ENCODE data around the gene SLC2A13.

DNA sequence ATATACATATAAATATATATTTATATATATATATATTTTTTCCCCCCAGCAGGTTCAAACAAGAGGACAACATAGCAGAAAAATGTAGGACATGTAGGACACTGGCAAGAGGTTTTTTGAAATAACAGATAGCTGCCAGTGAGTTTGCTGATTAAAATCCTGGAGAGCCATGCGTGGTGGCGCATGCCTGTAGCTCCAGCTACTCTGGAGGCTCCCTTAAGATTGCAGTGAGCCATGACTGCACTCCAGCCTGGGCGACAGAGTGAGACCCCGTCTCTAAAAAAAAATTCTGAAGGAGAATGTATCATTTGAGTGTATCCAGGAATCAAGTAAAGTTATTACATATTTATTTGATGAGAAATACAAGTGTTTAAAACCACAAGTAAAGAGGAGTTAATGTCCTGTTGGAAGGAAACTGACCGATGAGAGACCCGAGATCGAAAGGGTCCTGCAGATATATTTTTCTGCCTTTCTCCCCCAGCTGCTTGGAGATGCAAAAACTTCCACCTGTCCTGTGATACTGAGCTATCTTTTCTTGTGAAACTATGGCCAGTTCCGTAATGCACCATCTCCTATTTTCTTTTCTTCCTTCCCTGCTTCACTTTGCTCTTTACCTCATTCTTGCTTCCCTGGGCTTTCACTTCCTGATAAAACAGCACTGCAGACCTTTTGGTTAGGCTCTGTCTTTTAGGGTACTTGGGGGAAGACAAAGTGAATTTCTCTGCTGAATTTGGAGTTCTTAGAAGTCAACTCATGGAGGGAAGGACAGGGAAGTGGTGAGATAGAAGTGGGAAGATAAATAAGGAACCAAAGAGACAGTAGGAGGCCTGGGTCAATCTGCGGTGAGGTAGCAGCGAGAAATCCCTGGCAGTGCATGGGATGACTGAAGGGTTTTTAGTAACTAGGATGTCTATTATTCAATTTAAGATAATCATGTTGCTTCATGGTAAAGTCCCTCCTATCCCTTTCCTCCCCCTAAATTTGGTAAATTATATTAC lies 41.2 kb upstream of the SLC2A13 start:
- TF ChIP-seq, protein P1, sequence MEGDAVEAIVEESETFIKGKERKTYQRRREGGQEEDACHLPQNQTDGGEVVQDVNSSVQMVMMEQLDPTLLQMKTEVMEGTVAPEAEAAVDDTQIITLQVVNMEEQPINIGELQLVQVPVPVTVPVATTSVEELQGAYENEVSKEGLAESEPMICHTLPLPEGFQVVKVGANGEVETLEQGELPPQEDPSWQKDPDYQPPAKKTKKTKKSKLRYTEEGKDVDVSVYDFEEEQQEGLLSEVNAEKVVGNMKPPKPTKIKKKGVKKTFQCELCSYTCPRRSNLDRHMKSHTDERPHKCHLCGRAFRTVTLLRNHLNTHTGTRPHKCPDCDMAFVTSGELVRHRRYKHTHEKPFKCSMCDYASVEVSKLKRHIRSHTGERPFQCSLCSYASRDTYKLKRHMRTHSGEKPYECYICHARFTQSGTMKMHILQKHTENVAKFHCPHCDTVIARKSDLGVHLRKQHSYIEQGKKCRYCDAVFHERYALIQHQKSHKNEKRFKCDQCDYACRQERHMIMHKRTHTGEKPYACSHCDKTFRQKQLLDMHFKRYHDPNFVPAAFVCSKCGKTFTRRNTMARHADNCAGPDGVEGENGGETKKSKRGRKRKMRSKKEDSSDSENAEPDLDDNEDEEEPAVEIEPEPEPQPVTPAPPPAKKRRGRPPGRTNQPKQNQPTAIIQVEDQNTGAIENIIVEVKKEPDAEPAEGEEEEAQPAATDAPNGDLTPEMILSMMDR (IDR thresholded peaks at IDR 0.05; ENCODE audit: insufficient read depth, low read length, poor library complexity, severe bottlenecking), result no peak
- no peak for TF ChIP-seq EZH2phosphoT487 (conservative IDR thresholded peaks at IDR 0.05; ENCODE audit: low read length)
